Measurements from ENCODE around the gene DYNC1I1.

DYNC1I1 gene

DNA sequence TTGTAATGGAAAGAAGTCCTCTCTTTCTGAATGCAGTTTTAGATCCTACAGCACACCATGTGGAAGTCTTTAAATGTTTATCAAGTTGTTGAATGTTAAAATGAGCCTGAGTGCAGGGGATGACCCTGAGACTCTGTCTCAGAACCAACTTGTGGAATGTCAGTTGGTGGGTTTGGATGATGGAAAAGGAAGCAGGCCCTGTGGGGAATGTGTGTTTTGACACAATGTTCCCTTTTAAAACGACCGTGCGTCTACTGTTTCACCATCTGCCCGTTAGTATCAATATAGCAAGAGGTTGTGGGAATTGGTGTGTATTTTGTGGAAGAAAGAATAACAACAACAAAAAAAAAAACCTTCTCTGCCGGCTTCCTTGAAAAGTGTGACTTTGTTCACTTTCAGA is 8.3 kb downstream of the DYNC1I1 start:
- Histone ChIP-seq H2BK120ac (ENCODE audit: low read depth, low read length) (no peak overlapping the region), H3K4me3 (ENCODE audit: low read length in 2 of 2) (no peak overlapping the region), H3K4me1 (ENCODE audit: control insufficient read depth in 2 of 2, insufficient read depth in 1 of 2, low read depth in 1 of 2, low read length in 2 of 2) (no peaks in the 10 kb centered on the region), H3K9me3 (replicated peaks in 1 of 2; ENCODE audit: control insufficient read depth in 2 of 2, insufficient read depth in 1 of 2, low read depth in 1 of 2, low read length in 2 of 2) (peaks cover 0 to 4% of the 10 kb centered on the region in 2 donors), H4K8ac (ENCODE audit: low read depth, low read length) (no peak overlapping the region), H3K36me3 (replicated peaks in 1 of 2; ENCODE audit: control insufficient read depth in 2 of 2, insufficient read depth in 2 of 2, low read length in 2 of 2) (no peaks in the 10 kb centered on the region), H2AK5ac (ENCODE audit: low read depth, low read length) (no peak overlapping the region), H3K4me2 (ENCODE audit: insufficient read depth, low read length, poor library complexity, severe bottlenecking) (no peak overlapping the region), H3K4ac (ENCODE audit: low read length) (no peak overlapping the region), H2BK15ac (ENCODE audit: low read length) (no peak overlapping the region), H3K23ac (ENCODE audit: low read depth, low read length, poor library complexity) (no peak overlapping the region), H3K27me3 (ENCODE audit: control insufficient read depth in 3 of 3, insufficient read depth in 3 of 3, low read depth in 1 of 3, low read length in 3 of 3) (peaks cover 0 to 17% (median 0%) of the 10 kb centered on the region in 3 experiments), H2BK12ac (ENCODE audit: low read length) (no peak overlapping the region), H3K9ac (ENCODE audit: low read depth, low read length, poor library complexity) (no peak overlapping the region), H3K27ac (replicated peaks; ENCODE audit: low read length) (no peak overlapping the region), H4K91ac (ENCODE audit: low read depth, low read length, poor library complexity) (no peak overlapping the region), H2BK5ac (ENCODE audit: low read length) (no peak overlapping the region), H2AFZ (ENCODE audit: low read length) (no peak overlapping the region), H3K79me1 (ENCODE audit: low read depth, low read length) (no peaks in the 10 kb centered on the region), H3K18ac (ENCODE audit: low read length) (no peak overlapping the region), H3K14ac (ENCODE audit: low read length) (no peak overlapping the region)
- DNase-seq (ENCODE audit: low spot score), result no peak
- no CpG with 5 or more reads among the region's 5 CpGs for WGBS, 2 donors (ENCODE audit: extremely low coverage in 2 of 2, insufficient read length in 2 of 2, insufficient replicate concordance in 1 of 2)

DNA sequence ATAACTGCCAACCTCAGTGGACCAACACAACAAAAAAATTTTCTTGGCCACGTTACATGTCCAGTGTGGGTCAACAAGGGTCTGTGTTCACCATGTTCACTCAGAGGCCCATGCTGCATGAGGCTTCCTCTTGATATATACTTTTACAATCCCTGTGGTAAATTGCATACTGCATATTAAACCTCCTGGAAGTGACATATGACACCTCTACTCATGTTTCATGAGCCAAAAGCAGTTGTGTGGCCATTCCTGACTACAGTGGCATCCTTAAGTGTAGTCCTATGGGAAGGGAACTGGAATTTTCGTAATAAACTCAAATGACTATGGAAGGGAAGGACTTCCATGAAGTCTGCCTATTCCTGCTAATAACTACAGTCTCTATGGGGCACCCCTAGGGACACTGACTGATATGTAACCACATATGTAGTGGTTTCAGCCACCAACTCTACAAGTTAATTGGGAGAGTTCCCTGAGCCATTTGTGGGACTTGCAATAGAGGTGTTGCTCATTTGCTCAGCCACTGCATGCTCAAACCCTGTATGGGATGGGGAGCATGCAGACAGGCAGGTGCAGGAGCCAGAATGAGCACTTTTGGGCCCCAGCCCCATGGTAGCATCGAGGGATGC is 9.7 kb downstream of the DYNC1I1 start:
- Histone ChIP-seq H3K4ac (ENCODE audit: low read length) (no peak overlapping the region), H3K14ac (ENCODE audit: low read length) (no peak overlapping the region), H2BK5ac (ENCODE audit: low read length) (no peak overlapping the region), H3K4me1 (ENCODE audit: control insufficient read depth in 2 of 2, insufficient read depth in 1 of 2, low read depth in 1 of 2, low read length in 2 of 2) (no peaks in the 10 kb centered on the region), H2AK5ac (ENCODE audit: low read depth, low read length) (no peak overlapping the region), H4K91ac (ENCODE audit: low read depth, low read length, poor library complexity) (no peak overlapping the region), H2BK12ac (ENCODE audit: low read length) (no peak overlapping the region), H3K4me2 (ENCODE audit: insufficient read depth, low read length, poor library complexity, severe bottlenecking) (no peak overlapping the region), H3K27ac (replicated peaks; ENCODE audit: low read length) (no peak overlapping the region), H2AFZ (ENCODE audit: low read length) (no peak overlapping the region), H3K79me1 (ENCODE audit: low read depth, low read length) (no peaks in the 10 kb centered on the region), H3K18ac (ENCODE audit: low read length) (no peak overlapping the region), H3K23ac (ENCODE audit: low read depth, low read length, poor library complexity) (no peak overlapping the region), H3K9ac (ENCODE audit: low read depth, low read length, poor library complexity) (no peak overlapping the region), H3K9me3 (replicated peaks in 1 of 2; ENCODE audit: control insufficient read depth in 2 of 2, insufficient read depth in 1 of 2, low read depth in 1 of 2, low read length in 2 of 2) (peaks cover 0 to 4% of the 10 kb centered on the region in 2 donors), H2BK120ac (ENCODE audit: low read depth, low read length) (no peak overlapping the region), H4K8ac (ENCODE audit: low read depth, low read length) (no peak overlapping the region), H3K36me3 (replicated peaks in 1 of 2; ENCODE audit: control insufficient read depth in 2 of 2, insufficient read depth in 2 of 2, low read length in 2 of 2) (no peaks in the 10 kb centered on the region), H2BK15ac (ENCODE audit: low read length) (no peak overlapping the region), H3K27me3 (ENCODE audit: control insufficient read depth in 3 of 3, insufficient read depth in 3 of 3, low read depth in 1 of 3, low read length in 3 of 3) (peaks cover 0 to 7% (median 0%) of the 10 kb centered on the region in 3 experiments), H3K4me3 (ENCODE audit: low read length in 2 of 2) (no peak overlapping the region)
- WGBS, 2 donors (ENCODE audit: extremely low coverage in 2 of 2, insufficient read length in 2 of 2, insufficient replicate concordance in 1 of 2), result no CpG with 5 or more reads among the region's 3 CpGs
- no peak for DNase-seq (ENCODE audit: low spot score)

DNA sequence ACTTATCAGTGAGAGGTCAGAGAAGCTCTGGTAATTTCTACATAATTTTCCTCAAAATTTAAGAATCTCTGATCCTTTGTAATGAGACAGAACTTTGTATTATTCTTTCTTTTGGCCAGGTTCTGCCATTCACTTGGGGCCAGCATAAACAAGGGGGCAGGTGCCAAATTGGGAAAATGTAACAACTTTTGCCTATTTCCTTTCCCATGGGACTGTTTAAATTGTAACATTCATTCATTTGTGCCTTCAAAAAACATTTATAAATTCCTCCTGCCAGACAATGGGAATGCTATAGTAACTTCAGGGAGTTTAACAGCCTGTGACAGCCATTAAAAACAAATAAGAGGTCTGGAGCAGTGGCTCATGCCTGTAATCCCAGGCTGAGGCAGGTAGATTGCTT is 12.4 kb downstream of the DYNC1I1 start:
- Histone ChIP-seq H3K9me3 (replicated peaks in 1 of 2; ENCODE audit: control insufficient read depth in 2 of 2, insufficient read depth in 1 of 2, low read depth in 1 of 2, low read length in 2 of 2) (peaks cover 0 to 4% of the 10 kb centered on the region in 2 donors), H3K4me3 (ENCODE audit: low read length in 2 of 2) (no peak overlapping the region), H3K27me3 (ENCODE audit: control insufficient read depth in 3 of 3, insufficient read depth in 3 of 3, low read depth in 1 of 3, low read length in 3 of 3) (peaks cover 0 to 4% (median 0%) of the 10 kb centered on the region in 3 experiments), H4K91ac (ENCODE audit: low read depth, low read length, poor library complexity) (no peak overlapping the region), H2BK12ac (ENCODE audit: low read length) (no peak overlapping the region), H4K8ac (ENCODE audit: low read depth, low read length) (no peak overlapping the region), H3K36me3 (replicated peaks in 1 of 2; ENCODE audit: control insufficient read depth in 2 of 2, insufficient read depth in 2 of 2, low read length in 2 of 2) (no peaks in the 10 kb centered on the region), H3K14ac (ENCODE audit: low read length) (no peak overlapping the region), H3K27ac (replicated peaks; ENCODE audit: low read length) (no peak overlapping the region), H3K18ac (ENCODE audit: low read length) (no peak overlapping the region), H2AFZ (ENCODE audit: low read length) (no peak overlapping the region), H2BK5ac (ENCODE audit: low read length) (no peak overlapping the region), H3K4me2 (ENCODE audit: insufficient read depth, low read length, poor library complexity, severe bottlenecking) (no peak overlapping the region), H2AK5ac (ENCODE audit: low read depth, low read length) (no peak overlapping the region), H3K23ac (ENCODE audit: low read depth, low read length, poor library complexity) (no peak overlapping the region), H2BK120ac (ENCODE audit: low read depth, low read length) (no peak overlapping the region), H3K4me1 (ENCODE audit: control insufficient read depth in 2 of 2, insufficient read depth in 1 of 2, low read depth in 1 of 2, low read length in 2 of 2) (no peaks in the 10 kb centered on the region), H3K4ac (ENCODE audit: low read length) (no peak overlapping the region), H3K9ac (ENCODE audit: low read depth, low read length, poor library complexity) (no peak overlapping the region), H2BK15ac (ENCODE audit: low read length) (no peak overlapping the region), H3K79me1 (ENCODE audit: low read depth, low read length) (no peaks in the 10 kb centered on the region)
- DNase-seq (ENCODE audit: low spot score), result no peak

DNA sequence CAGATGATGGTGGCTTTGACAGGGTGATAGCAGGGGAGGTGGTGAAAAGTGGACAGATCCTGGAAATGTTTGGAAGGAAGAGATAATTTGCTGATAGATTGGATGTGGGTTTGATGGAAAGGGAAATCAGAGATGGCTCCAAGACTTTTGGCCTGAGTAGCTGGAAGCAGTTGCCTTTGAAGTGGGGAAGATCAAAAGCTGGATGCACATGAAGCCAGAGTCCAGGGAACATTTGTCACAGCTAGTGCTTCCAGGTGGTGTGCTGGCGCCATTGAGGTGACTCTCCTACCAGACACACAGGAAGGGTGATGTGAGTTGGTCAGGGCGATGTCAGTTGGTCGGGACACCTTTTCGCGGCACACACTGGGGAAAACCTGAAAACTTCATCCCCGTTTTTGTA is 15.9 kb downstream of the DYNC1I1 start:
- H2BK15ac ChIP-seq (ENCODE audit: low read length), result no peak overlapping the region
- H3K18ac ChIP-seq (ENCODE audit: low read length), result no peak overlapping the region
- H3K36me3 ChIP-seq (replicated peaks in 1 of 2; ENCODE audit: control insufficient read depth in 2 of 2, insufficient read depth in 2 of 2, low read length in 2 of 2), result no peaks in the 10 kb centered on the region
- no peak overlapping the region for H3K23ac ChIP-seq (ENCODE audit: low read depth, low read length, poor library complexity)
- H4K8ac ChIP-seq (ENCODE audit: low read depth, low read length), result no peak overlapping the region
- no peak overlapping the region for H2AK5ac ChIP-seq (ENCODE audit: low read depth, low read length)
- H3K9me3 ChIP-seq (replicated peaks in 1 of 2; ENCODE audit: control insufficient read depth in 2 of 2, insufficient read depth in 1 of 2, low read depth in 1 of 2, low read length in 2 of 2), result no peaks in the 10 kb centered on the region
- H3K9ac ChIP-seq (ENCODE audit: low read depth, low read length, poor library complexity), result no peak overlapping the region
- H3K14ac ChIP-seq (ENCODE audit: low read length), result no peak overlapping the region
- H2AFZ ChIP-seq (ENCODE audit: low read length), result no peak overlapping the region
- H3K4me2 ChIP-seq (ENCODE audit: insufficient read depth, low read length, poor library complexity, severe bottlenecking), result no peak overlapping the region
- peaks cover 0 to 4% (median 0%) of the 10 kb centered on the region in 3 experiments for H3K27me3 ChIP-seq (ENCODE audit: control insufficient read depth in 3 of 3, insufficient read depth in 3 of 3, low read depth in 1 of 3, low read length in 3 of 3)
- no peaks in the 10 kb centered on the region for H3K4me1 ChIP-seq (ENCODE audit: control insufficient read depth in 2 of 2, insufficient read depth in 1 of 2, low read depth in 1 of 2, low read length in 2 of 2)
- no peak for DNase-seq (ENCODE audit: low spot score)
- no peak overlapping the region for H4K91ac ChIP-seq (ENCODE audit: low read depth, low read length, poor library complexity)
- no peaks in the 10 kb centered on the region for H3K79me1 ChIP-seq (ENCODE audit: low read depth, low read length)
- no peak overlapping the region for H2BK5ac ChIP-seq (ENCODE audit: low read length)
- H2BK12ac ChIP-seq (ENCODE audit: low read length), result no peak overlapping the region
- H2BK120ac ChIP-seq (ENCODE audit: low read depth, low read length), result no peak overlapping the region
- H3K4me3 ChIP-seq (ENCODE audit: low read length in 2 of 2), result no peak overlapping the region
- WGBS, 2 donors (ENCODE audit: extremely low coverage in 2 of 2, insufficient read length in 2 of 2, insufficient replicate concordance in 1 of 2), result no CpG with 5 or more reads among the region's 6 CpGs
- no peak overlapping the region for H3K4ac ChIP-seq (ENCODE audit: low read length)
- H3K27ac ChIP-seq (replicated peaks; ENCODE audit: low read length), result no peak overlapping the region
